HepG2 (cell line): ENCODE data around the gene ADGRG6. TPM values are rescaled to one million over a fixed set of nuclear protein-coding genes. Genes with fewer than 3 reads are reported as not detected.

ENCODE experiments used
- BRF2 ChIP-seq: sonication (generic); formaldehyde crosslinking; IDR thresholded peaks from 2 replicates; pipeline ENCODE4 v1.8.1; 2022; ENCODE audit warnings: mild to moderate bottlenecking, missing genetic modification reagents
- CBX2 ChIP-seq, 2 experiments: fragments of 200-600 bp in 1 of 2; sonication (generic); formaldehyde crosslinking in 1 of 2; IDR thresholded peaks; 2 replicates each; pipeline versions ENCODE4 v1.7.0 to v1.8.1; 2018 to 2022; ENCODE audit warnings: low read depth in 2 of 2, low read length in 1 of 2, mild to moderate bottlenecking in 1 of 2, missing genetic modification reagents in 1 of 2
- CREBL2 ChIP-seq: sonication (generic); formaldehyde crosslinking; IDR thresholded peaks from 2 replicates; pipeline ENCODE4 v1.8.1; 2023; ENCODE audit warnings: missing genetic modification reagents, mild to moderate bottlenecking, borderline replicate concordance
- GABPA ChIP-seq, 2 experiments: IDR thresholded peaks; 2 replicates each; pipeline ENCODE4 v1.6.1; 2011 to 2016; ENCODE audit warnings: low read depth in 2 of 2, low read length in 1 of 2, missing biosample characterization in 1 of 2, missing genetic modification characterization in 1 of 2
- HNF4A ChIP-seq: sonication (generic); formaldehyde crosslinking; IDR thresholded peaks from 2 replicates; pipeline ENCODE4 v1.4.0; 2020; ENCODE audit warnings: missing genetic modification reagents
- JUN ChIP-seq: sonication (generic); formaldehyde crosslinking; IDR thresholded peaks from 2 replicates; pipeline ENCODE4 v1.4.0; 2020; ENCODE audit warnings: mild to moderate bottlenecking, missing genetic modification reagents
- KAT8 ChIP-seq: IDR thresholded peaks from 2 replicates; pipeline ENCODE4 v1.6.1; 2016; ENCODE audit warnings: missing genetic modification reagents, missing compliant biosample characterization
- MTERF4 ChIP-seq: sonication (generic); formaldehyde crosslinking; IDR thresholded peaks from 2 replicates; pipeline ENCODE4 v1.8.0; 2023; ENCODE audit warnings: mild to moderate bottlenecking, missing genetic modification reagents
- MZF1 ChIP-seq: sonication (generic); formaldehyde crosslinking; IDR thresholded peaks from 2 replicates; pipeline ENCODE4 v1.8.1; 2023; ENCODE audit warnings: mild to moderate bottlenecking, missing genetic modification reagents, borderline replicate concordance
- NFRKB ChIP-seq: fragments of 450-650 bp; IDR thresholded peaks from 2 replicates; pipeline ENCODE4 v1.6.1; 2017
- POGZ ChIP-seq: sonication (generic); formaldehyde crosslinking; IDR thresholded peaks from 2 replicates; pipeline ENCODE4 v1.4.0; 2020; ENCODE audit warnings: mild to moderate bottlenecking, missing genetic modification reagents
- RAD21 ChIP-seq: fragments of 450-650 bp; formaldehyde crosslinking; IDR thresholded peaks from 2 replicates; pipeline ENCODE4 v1.5.0; 2020; ENCODE audit warnings: mild to moderate bottlenecking
- SIN3B ChIP-seq: fragments of 150-350 bp; IDR thresholded peaks from 2 replicates; pipeline ENCODE4 v1.6.1; 2014; ENCODE audit warnings: low read length
- TBP ChIP-seq: sonication (generic); formaldehyde crosslinking; IDR thresholded peaks from 2 replicates; pipeline ENCODE4 v1.5.0; 2020; ENCODE audit warnings: missing genetic modification reagents
- THRA ChIP-seq: sonication (generic); formaldehyde crosslinking; IDR thresholded peaks from 2 replicates; pipeline ENCODE4 v1.4.0; 2020; ENCODE audit warnings: missing genetic modification reagents, borderline replicate concordance
- YY1 ChIP-seq: IDR thresholded peaks from 2 replicates; pipeline ENCODE4 v1.6.1; 2011; ENCODE audit warnings: low read length, low read depth, moderate library complexity, mild to moderate bottlenecking; ENCODE audit not compliant: insufficient read depth, insufficient replicate concordance
- ZFP37 ChIP-seq: sonication (generic); formaldehyde crosslinking; IDR thresholded peaks from 2 replicates; pipeline ENCODE4 v1.4.0; 2020; ENCODE audit warnings: missing genetic modification reagents, borderline replicate concordance
- ZFY ChIP-seq: sonication (generic); formaldehyde crosslinking; IDR thresholded peaks from 2 replicates; pipeline ENCODE4 v1.4.0; 2020; ENCODE audit warnings: missing genetic modification reagents
- ZNF124 ChIP-seq: sonication (generic); formaldehyde crosslinking; IDR thresholded peaks from 2 replicates; pipeline ENCODE4 v1.4.0; 2020; ENCODE audit warnings: missing genetic modification reagents
- ZNF30 ChIP-seq: sonication (generic); formaldehyde crosslinking; IDR thresholded peaks from 2 replicates; pipeline ENCODE4 v1.5.0; 2020; ENCODE audit warnings: mild to moderate bottlenecking, missing genetic modification reagents
- ZNF44 ChIP-seq: sonication (generic); formaldehyde crosslinking; IDR thresholded peaks from 2 replicates; pipeline ENCODE4 v1.5.1; 2020; ENCODE audit warnings: mild to moderate bottlenecking, missing genetic modification reagents
- ZNF501 ChIP-seq: sonication (generic); formaldehyde crosslinking; IDR thresholded peaks from 2 replicates; pipeline ENCODE4 v1.5.1; 2020; ENCODE audit warnings: mild to moderate bottlenecking, moderate library complexity, missing genetic modification reagents
- ZNF629 ChIP-seq: sonication (generic); formaldehyde crosslinking; conservative IDR thresholded peaks from 2 replicates; pipeline ENCODE4 v1.5.0; 2020; ENCODE audit warnings: missing genetic modification reagents
- ZNF674 ChIP-seq: sonication (generic); formaldehyde crosslinking; IDR thresholded peaks from 2 replicates; pipeline ENCODE4 v1.5.0; 2020; ENCODE audit warnings: low read depth, mild to moderate bottlenecking, missing genetic modification reagents
- ZNF709 ChIP-seq: sonication (generic); formaldehyde crosslinking; IDR thresholded peaks from 2 replicates; pipeline ENCODE4 v1.5.0; 2020; ENCODE audit warnings: mild to moderate bottlenecking, missing genetic modification reagents
- polyA plus RNA-seq, 8 experiments: library from polyadenylated mRNA; depleted of rRNA in 3 of 8; stranded (reverse) in 7 of 8; unstranded in 1 of 8; fragments of >200 nt; fragmentation: Illumina TruSeq in 4 of 8; extraction: Trizol in 4 of 8; gene quantifications; 2 replicates each; pipeline versions ENCODE4 v1.2.1 to v1.2.3, GENCODE V29; 2011 to 2016; ENCODE audit warnings: low read depth in 4 of 8, missing spikeins in 1 of 8, mixed read lengths in 1 of 8; ENCODE audit not compliant: insufficient read depth in 1 of 8
- total RNA-seq, 5 experiments: library from RNA; depleted of rRNA; stranded (reverse); fragments of >200 nt; fragmentation: Illumina TruSeq; extraction: Trizol; gene quantifications; 2 replicates each; pipeline ENCODE4 v1.2.3, GENCODE V29; 2016; ENCODE audit warnings: low read depth in 1 of 5

The ADGRG6 gene
- total and polyA plus RNA-seq, 2 of the 13 experiments (the other 11 are each of a cell fraction or from before 2014, with no cell fraction given): 129 to 249 TPM

- TF ChIP-seq TBP (CRISPR knock-in tag): no peak
- 0 out of 2 replicates have a peak, but pooled peaks have one; percentile 28 for TF ChIP-seq JUN (CRISPR knock-in tag)
- peak; percentile 21; the same call in 1 of the 2 replicates for TF ChIP-seq THRA (CRISPR knock-in tag)
- TF ChIP-seq GABPA (IDR thresholded peaks at IDR 0.05; ENCODE audit: low read depth, low read length): peak; percentile 21; the same call in 1 of the 2 replicates
- peak; percentile 51; the same call in 1 of the 2 replicates for TF ChIP-seq GABPA (CRISPR knock-in tag; IDR thresholded peaks at IDR 0.05; ENCODE audit: low read depth)
- TF ChIP-seq ZNF629 (CRISPR knock-in tag): peak; percentile 56
- TF ChIP-seq CREBL2 (CRISPR knock-in tag): peak; percentile 92; the same call in 1 of the 2 replicates
- TF ChIP-seq NFRKB: no peak
- peak; percentile 83 for TF ChIP-seq ZNF501
- TF ChIP-seq ZNF44 (CRISPR knock-in tag): peak; percentile 89
- no peak for TF ChIP-seq SIN3B
- TF ChIP-seq ZNF709 (CRISPR knock-in tag): peak; percentile 99
- TF ChIP-seq MTERF4 (CRISPR knock-in tag): peak; percentile 99
- TF ChIP-seq ZNF674 (CRISPR knock-in tag): no peak
- peak; percentile 56 for TF ChIP-seq HNF4A (CRISPR knock-in tag)
- peak; percentile 74; the same call in 1 of the 2 replicates for TF ChIP-seq ZFP37 (CRISPR knock-in tag)
- no peak for TF ChIP-seq CBX2 (IDR thresholded peaks at IDR 0.05; ENCODE audit: low read depth, low read length)
- no peak; the same call in 1 of the 2 replicates for TF ChIP-seq CBX2 (CRISPR knock-in tag; IDR thresholded peaks at IDR 0.05; ENCODE audit: low read depth)
- TF ChIP-seq KAT8 (CRISPR knock-in tag): peak; percentile 50; the same call in 1 of the 2 replicates
- TF ChIP-seq MZF1 (CRISPR knock-in tag): no peak
- 0 out of 2 replicates have a peak, but pooled peaks have one; percentile 80 for TF ChIP-seq ZNF124
- peak; percentile 71 for TF ChIP-seq YY1
- peak; percentile 81 for TF ChIP-seq ZFY
- TF ChIP-seq ZNF30: peak; percentile 80; the same call in 1 of the 2 replicates
- peak; percentile 70; the same call in 1 of the 2 replicates for TF ChIP-seq BRF2 (CRISPR knock-in tag)
- peak; percentile 96 for TF ChIP-seq RAD21
- peak; percentile 97 for TF ChIP-seq POGZ (CRISPR knock-in tag)
Measured at GRCh38 chr6:142301651-142302391, at the start of gene ADGRG6 (continued).
